GM23338 (cell line): ENCODE data around the gene DYSF. TPM values are rescaled to one million over a fixed set of nuclear protein-coding genes. Genes with fewer than 3 reads are reported as not detected.

Experiments
- ATAC-seq: fragments of 200-7000 bp; cut with Tn5 transposase; 3 replicates; pipeline ENCODE4 v1.9.1; 2020
- DNase-seq: peaks from one replicate; pipeline ENCODE4 v3.0.0-alpha.2; 2015; ENCODE audit warnings: low spot score
- H2AFZ ChIP-seq: fragments of 200-600 bp; sonication (generic); 2 replicates; pipeline ENCODE4 v1.8.0; 2016; ENCODE audit warnings: antibody characterized with exemption, mild to moderate bottlenecking, moderate library complexity
- H3F3A ChIP-seq: fragments of 200-600 bp; sonication (generic); replicated peaks from 2 replicates; pipeline ENCODE4 v1.8.0; 2017; ENCODE audit warnings: antibody characterized with exemption, mixed run types, low read depth
- H3K27ac ChIP-seq: fragments of 200-600 bp; sonication (generic); 2 replicates; pipeline ENCODE4 v1.6.1; 2016; ENCODE audit warnings: low read depth
- H3K27me3 ChIP-seq: fragments of 200-600 bp; sonication (generic); 2 replicates; pipeline ENCODE4 v1.8.0; 2016; ENCODE audit warnings: mild to moderate bottlenecking, mixed run types, moderate library complexity; ENCODE audit not compliant: insufficient read depth
- H3K36me3 ChIP-seq: fragments of 200-600 bp; sonication (generic); 2 replicates; pipeline ENCODE4 v1.8.0; 2016; ENCODE audit warnings: mild to moderate bottlenecking; ENCODE audit not compliant: insufficient read depth
- H3K4me1 ChIP-seq: fragments of 200-600 bp; sonication (generic); 2 replicates; pipeline ENCODE4 v1.8.0; 2016; ENCODE audit warnings: mild to moderate bottlenecking, moderate library complexity; ENCODE audit not compliant: insufficient read depth
- H3K4me2 ChIP-seq: fragments of 200-600 bp; sonication (generic); 2 replicates; pipeline ENCODE4 v1.7.1; 2017; ENCODE audit warnings: mixed run types
- H3K4me3 ChIP-seq: fragments of 200-600 bp; sonication (generic); 2 replicates; pipeline ENCODE4 v1.6.1; 2016; ENCODE audit warnings: mixed run types
- H3K79me2 ChIP-seq: fragments of 200-600 bp; sonication (generic); replicated peaks from 2 replicates; pipeline ENCODE4 v1.8.0; 2017; ENCODE audit warnings: mild to moderate bottlenecking; ENCODE audit not compliant: insufficient read depth
- H3K9me2 ChIP-seq: fragments of 200-600 bp; sonication (generic); 2 replicates; pipeline ENCODE4 v1.8.0; 2017; ENCODE audit not compliant: insufficient read depth
- H4K20me1 ChIP-seq: fragments of 200-600 bp; sonication (generic); replicated peaks from 2 replicates; pipeline ENCODE4 v1.8.0; 2017; ENCODE audit warnings: mild to moderate bottlenecking; ENCODE audit not compliant: insufficient read depth
- H3K27ac Mint-ChIP-seq: 2 replicates; pipeline ENCODE4 v1.8.0; 2020; ENCODE audit warnings: inconsistent platforms, mild to moderate bottlenecking, moderate library complexity, mixed read lengths
- H3K27me3 Mint-ChIP-seq: 3 replicates; pipeline ENCODE4 v1.8.0; 2022; ENCODE audit warnings: low read depth, mild to moderate bottlenecking, moderate library complexity, mixed read lengths, inconsistent platforms; ENCODE audit not compliant: insufficient read depth, poor library complexity
- H3K36me3 Mint-ChIP-seq: 3 replicates; pipeline ENCODE4 v1.8.0; 2021; ENCODE audit warnings: low read depth, mild to moderate bottlenecking, inconsistent platforms, moderate library complexity, mixed read lengths
- H3K4me1 Mint-ChIP-seq: 3 replicates; pipeline ENCODE4 v1.8.0; 2020; ENCODE audit warnings: mild to moderate bottlenecking, inconsistent platforms, mixed read lengths
- H3K4me3 Mint-ChIP-seq: 3 replicates; pipeline ENCODE4 v1.8.0; 2021; ENCODE audit warnings: moderate library complexity, mild to moderate bottlenecking, inconsistent platforms, mixed read lengths
- H3K9me3 Mint-ChIP-seq: 3 replicates; pipeline ENCODE4 v1.8.0; 2020; ENCODE audit warnings: moderate library complexity, mild to moderate bottlenecking, inconsistent platforms, mixed read lengths
- CREB1 ChIP-seq: fragments of 250-450 bp; sonication (Bioruptor Pico); IDR thresholded peaks from 2 replicates; pipeline ENCODE4 v1.5.0; 2020; ENCODE audit warnings: low read depth, mild to moderate bottlenecking, moderate library complexity
- CTCF ChIP-seq, 2 experiments: fragments of 200-600 bp in 1 of 2; sonication (generic) in 1 of 2; conservative IDR thresholded peaks; 2 replicates each; pipeline versions ENCODE4 v1.5.1 to v1.6.1; 2016 to 2017; ENCODE audit warnings: antibody characterized with exemption in 2 of 2, low read depth in 2 of 2, mild to moderate bottlenecking in 2 of 2, moderate library complexity in 1 of 2
- ETS1 ChIP-seq: IDR thresholded peaks from 2 replicates; pipeline ENCODE4 v1.6.1; 2016; ENCODE audit warnings: antibody characterized with exemption
- EZH2 ChIP-seq: fragments of 200-600 bp; sonication (generic); IDR thresholded peaks from one replicate; pipeline ENCODE4 v1.8.0; 2017; ENCODE audit warnings: antibody characterized with exemption, mild to moderate bottlenecking, low read depth; ENCODE audit not compliant: unreplicated experiment
- EZH2phosphoT487 ChIP-seq: fragments of 200-600 bp; sonication (generic); IDR thresholded peaks from one replicate; pipeline ENCODE4 v1.8.1; 2018; ENCODE audit warnings: antibody characterized with exemption; ENCODE audit not compliant: unreplicated experiment
- JUNB ChIP-seq: IDR thresholded peaks from one replicate; pipeline ENCODE4 v1.6.1; 2016; ENCODE audit warnings: antibody characterized with exemption; ENCODE audit not compliant: unreplicated experiment
- NANOG ChIP-seq: IDR thresholded peaks from 2 replicates; pipeline ENCODE4 v1.6.1; 2016; ENCODE audit warnings: antibody characterized with exemption, borderline replicate concordance
- POLR2AphosphoS5 ChIP-seq: IDR thresholded peaks from 2 replicates; pipeline ENCODE4 v1.6.1; 2016; ENCODE audit warnings: antibody characterized with exemption, low read depth
- STAT1 ChIP-seq: IDR thresholded peaks from one replicate; pipeline ENCODE4 v1.6.1; 2016; ENCODE audit warnings: antibody characterized with exemption; ENCODE audit not compliant: unreplicated experiment
- ZNF114 ChIP-seq: fragments of 250-450 bp; sonication (Bioruptor Pico); IDR thresholded peaks from 2 replicates; pipeline ENCODE4 v1.5.0; 2020; ENCODE audit warnings: mild to moderate bottlenecking, moderate library complexity
- ZNF331 ChIP-seq: fragments of 250-450 bp; sonication (Bioruptor Pico); IDR thresholded peaks from 2 replicates; pipeline ENCODE4 v1.5.0; 2020; ENCODE audit warnings: low read depth, mild to moderate bottlenecking, moderate library complexity
- polyA plus RNA-seq: library from polyadenylated mRNA; unstranded; fragments of >200 nt; fragmentation: Nextera tagmentation; extraction: Ambion mirVana; gene quantifications from 2 replicates; pipeline ENCODE4 v1.2.1, GENCODE V29; 2016
- total RNA-seq: library from RNA; depleted of rRNA; stranded (reverse); fragments of >200 nt; shearing (Covaris generic); gene quantifications from 2 replicates; pipeline ENCODE4 v1.2.3, GENCODE V29; 2014
- TF ChIP-seq, protein P1 (sequence below): IDR thresholded peaks from one replicate; pipeline ENCODE4 v1.6.1; 2018; ENCODE audit warnings: antibody characterized with exemption; ENCODE audit not compliant: unreplicated experiment
- TF ChIP-seq, protein P2 (sequence below): fragments of 250-450 bp; sonication (Bioruptor Pico); IDR thresholded peaks from 2 replicates; pipeline ENCODE4 v1.5.0; 2020; ENCODE audit warnings: mild to moderate bottlenecking, moderate library complexity

The DYSF gene
- total and polyA plus RNA-seq, 2 experiments from 2014 or later, result 7.3 to 21.3 TPM

- no peak overlapping the region for H2AFZ ChIP-seq
- H3K4me3 ChIP-seq, result no peak overlapping the region
- no peak for DNase-seq
- TF ChIP-seq EZH2phosphoT487 (no peak), JUNB (no peak), EZH2 (no peak), ETS1 (no peak), POLR2AphosphoS5 (no peak), CREB1 (CRISPR knock-in tag) (no peak), CTCF (conservative IDR thresholded peaks at IDR 0.05; ENCODE audit: low read depth in 2 of 2) (no peak), NANOG (no peak), ZNF331 (CRISPR knock-in tag) (no peak), STAT1 (no peak), ZNF114 (no peak)
- TF ChIP-seq, protein P1, sequence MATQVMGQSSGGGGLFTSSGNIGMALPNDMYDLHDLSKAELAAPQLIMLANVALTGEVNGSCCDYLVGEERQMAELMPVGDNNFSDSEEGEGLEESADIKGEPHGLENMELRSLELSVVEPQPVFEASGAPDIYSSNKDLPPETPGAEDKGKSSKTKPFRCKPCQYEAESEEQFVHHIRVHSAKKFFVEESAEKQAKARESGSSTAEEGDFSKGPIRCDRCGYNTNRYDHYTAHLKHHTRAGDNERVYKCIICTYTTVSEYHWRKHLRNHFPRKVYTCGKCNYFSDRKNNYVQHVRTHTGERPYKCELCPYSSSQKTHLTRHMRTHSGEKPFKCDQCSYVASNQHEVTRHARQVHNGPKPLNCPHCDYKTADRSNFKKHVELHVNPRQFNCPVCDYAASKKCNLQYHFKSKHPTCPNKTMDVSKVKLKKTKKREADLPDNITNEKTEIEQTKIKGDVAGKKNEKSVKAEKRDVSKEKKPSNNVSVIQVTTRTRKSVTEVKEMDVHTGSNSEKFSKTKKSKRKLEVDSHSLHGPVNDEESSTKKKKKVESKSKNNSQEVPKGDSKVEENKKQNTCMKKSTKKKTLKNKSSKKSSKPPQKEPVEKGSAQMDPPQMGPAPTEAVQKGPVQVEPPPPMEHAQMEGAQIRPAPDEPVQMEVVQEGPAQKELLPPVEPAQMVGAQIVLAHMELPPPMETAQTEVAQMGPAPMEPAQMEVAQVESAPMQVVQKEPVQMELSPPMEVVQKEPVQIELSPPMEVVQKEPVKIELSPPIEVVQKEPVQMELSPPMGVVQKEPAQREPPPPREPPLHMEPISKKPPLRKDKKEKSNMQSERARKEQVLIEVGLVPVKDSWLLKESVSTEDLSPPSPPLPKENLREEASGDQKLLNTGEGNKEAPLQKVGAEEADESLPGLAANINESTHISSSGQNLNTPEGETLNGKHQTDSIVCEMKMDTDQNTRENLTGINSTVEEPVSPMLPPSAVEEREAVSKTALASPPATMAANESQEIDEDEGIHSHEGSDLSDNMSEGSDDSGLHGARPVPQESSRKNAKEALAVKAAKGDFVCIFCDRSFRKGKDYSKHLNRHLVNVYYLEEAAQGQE, result no peak
- TF ChIP-seq, protein P2, sequence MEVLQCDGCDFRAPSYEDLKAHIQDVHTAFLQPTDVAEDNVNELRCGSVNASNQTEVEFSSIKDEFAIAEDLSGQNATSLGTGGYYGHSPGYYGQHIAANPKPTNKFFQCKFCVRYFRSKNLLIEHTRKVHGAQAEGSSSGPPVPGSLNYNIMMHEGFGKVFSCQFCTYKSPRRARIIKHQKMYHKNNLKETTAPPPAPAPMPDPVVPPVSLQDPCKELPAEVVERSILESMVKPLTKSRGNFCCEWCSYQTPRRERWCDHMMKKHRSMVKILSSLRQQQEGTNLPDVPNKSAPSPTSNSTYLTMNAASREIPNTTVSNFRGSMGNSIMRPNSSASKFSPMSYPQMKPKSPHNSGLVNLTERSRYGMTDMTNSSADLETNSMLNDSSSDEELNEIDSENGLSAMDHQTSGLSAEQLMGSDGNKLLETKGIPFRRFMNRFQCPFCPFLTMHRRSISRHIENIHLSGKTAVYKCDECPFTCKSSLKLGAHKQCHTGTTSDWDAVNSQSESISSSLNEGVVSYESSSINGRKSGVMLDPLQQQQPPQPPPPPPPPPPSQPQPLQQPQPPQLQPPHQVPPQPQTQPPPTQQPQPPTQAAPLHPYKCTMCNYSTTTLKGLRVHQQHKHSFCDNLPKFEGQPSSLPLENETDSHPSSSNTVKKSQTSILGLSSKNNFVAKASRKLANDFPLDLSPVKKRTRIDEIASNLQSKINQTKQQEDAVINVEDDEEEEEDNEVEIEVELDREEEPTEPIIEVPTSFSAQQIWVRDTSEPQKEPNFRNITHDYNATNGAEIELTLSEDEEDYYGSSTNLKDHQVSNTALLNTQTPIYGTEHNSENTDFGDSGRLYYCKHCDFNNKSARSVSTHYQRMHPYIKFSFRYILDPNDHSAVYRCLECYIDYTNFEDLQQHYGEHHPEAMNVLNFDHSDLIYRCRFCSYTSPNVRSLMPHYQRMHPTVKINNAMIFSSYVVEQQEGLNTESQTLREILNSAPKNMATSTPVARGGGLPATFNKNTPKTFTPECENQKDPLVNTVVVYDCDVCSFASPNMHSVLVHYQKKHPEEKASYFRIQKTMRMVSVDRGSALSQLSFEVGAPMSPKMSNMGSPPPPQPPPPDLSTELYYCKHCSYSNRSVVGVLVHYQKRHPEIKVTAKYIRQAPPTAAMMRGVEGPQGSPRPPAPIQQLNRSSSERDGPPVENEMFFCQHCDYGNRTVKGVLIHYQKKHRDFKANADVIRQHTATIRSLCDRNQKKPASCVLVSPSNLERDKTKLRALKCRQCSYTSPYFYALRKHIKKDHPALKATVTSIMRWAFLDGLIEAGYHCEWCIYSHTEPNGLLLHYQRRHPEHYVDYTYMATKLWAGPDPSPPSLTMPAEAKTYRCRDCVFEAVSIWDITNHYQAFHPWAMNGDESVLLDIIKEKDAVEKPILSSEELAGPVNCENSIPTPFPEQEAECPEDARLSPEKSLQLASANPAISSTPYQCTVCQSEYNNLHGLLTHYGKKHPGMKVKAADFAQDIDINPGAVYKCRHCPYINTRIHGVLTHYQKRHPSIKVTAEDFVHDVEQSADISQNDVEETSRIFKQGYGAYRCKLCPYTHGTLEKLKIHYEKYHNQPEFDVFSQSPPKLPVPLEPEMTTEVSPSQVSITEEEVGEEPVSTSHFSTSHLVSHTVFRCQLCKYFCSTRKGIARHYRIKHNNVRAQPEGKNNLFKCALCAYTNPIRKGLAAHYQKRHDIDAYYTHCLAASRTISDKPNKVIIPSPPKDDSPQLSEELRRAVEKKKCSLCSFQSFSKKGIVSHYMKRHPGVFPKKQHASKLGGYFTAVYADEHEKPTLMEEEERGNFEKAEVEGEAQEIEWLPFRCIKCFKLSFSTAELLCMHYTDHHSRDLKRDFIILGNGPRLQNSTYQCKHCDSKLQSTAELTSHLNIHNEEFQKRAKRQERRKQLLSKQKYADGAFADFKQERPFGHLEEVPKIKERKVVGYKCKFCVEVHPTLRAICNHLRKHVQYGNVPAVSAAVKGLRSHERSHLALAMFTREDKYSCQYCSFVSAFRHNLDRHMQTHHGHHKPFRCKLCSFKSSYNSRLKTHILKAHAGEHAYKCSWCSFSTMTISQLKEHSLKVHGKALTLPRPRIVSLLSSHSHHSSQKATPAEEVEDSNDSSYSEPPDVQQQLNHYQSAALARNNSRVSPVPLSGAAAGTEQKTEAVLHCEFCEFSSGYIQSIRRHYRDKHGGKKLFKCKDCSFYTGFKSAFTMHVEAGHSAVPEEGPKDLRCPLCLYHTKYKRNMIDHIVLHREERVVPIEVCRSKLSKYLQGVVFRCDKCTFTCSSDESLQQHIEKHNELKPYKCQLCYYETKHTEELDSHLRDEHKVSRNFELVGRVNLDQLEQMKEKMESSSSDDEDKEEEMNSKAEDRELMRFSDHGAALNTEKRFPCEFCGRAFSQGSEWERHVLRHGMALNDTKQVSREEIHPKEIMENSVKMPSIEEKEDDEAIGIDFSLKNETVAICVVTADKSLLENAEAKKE, result no peak
- Mint-ChIP-seq H3K27ac (no peak overlapping the region), H3K27me3 (peaks cover 4% of the 10 kb centered on the region), H3K9me3 (no peaks in the 10 kb centered on the region; the same call in 2 of the 3 replicates), H3K4me3 (no peak overlapping the region), H3K36me3 (peaks cover 5% of the 10 kb centered on the region; the same call in 2 of the 3 replicates), H3K4me1 (no peaks in the 10 kb centered on the region)
- no peaks in the 10 kb centered on the region for H3K79me2 ChIP-seq
- peak; percentile 43 for ATAC-seq
- no peak overlapping the region for H3K27ac ChIP-seq
- H3K4me2 ChIP-seq, result no peak overlapping the region
- H3K4me1 ChIP-seq, result no peaks in the 10 kb centered on the region
- no peaks in the 10 kb centered on the region for H3K36me3 ChIP-seq
- H3K27me3 ChIP-seq, result no peaks in the 10 kb centered on the region
- H3K9me2 ChIP-seq, result no peaks in the 10 kb centered on the region
- no peaks in the 10 kb centered on the region for H3F3A ChIP-seq
- H4K20me1 ChIP-seq, result no peaks in the 10 kb centered on the region
These were observed 122.6 kb downstream of the DYSF start for GRCh38 chr2:71575966-71576365.
